Astrocyte of the cerebellum (primary cell): ENCODE measurements around the gene ABTB2.
"Not testable (repeated sequence)": the region's sequence is repeated elsewhere in the genome, so short reads cannot be mapped to it uniquely, and the experiment has no call there.

Experiments used
- DNase-seq: peaks from one replicate; pipeline ENCODE4 v3.0.0-alpha.2; 2011; ENCODE audit warnings: low read depth
- H3K4me3 ChIP-seq: 2 replicates; pipeline ENCODE4 v1.5.1; 2011; ENCODE audit warnings: mild to moderate bottlenecking, low read depth, low read length, moderate library complexity
- in situ Hi-C: cut with HindIII; loops from 2 replicates; pipeline ENCODE4 v1.10.0; 2017; ENCODE audit warnings: low sequenced_read_pairs
- TF ChIP-seq, protein P1 (sequence below): IDR thresholded peaks from 2 replicates; pipeline ENCODE4 v1.5.1; 2012; ENCODE audit warnings: low read length, low read depth, moderate library complexity, mild to moderate bottlenecking; ENCODE audit errors: missing control alignments

ABTB2 gene

DNA sequence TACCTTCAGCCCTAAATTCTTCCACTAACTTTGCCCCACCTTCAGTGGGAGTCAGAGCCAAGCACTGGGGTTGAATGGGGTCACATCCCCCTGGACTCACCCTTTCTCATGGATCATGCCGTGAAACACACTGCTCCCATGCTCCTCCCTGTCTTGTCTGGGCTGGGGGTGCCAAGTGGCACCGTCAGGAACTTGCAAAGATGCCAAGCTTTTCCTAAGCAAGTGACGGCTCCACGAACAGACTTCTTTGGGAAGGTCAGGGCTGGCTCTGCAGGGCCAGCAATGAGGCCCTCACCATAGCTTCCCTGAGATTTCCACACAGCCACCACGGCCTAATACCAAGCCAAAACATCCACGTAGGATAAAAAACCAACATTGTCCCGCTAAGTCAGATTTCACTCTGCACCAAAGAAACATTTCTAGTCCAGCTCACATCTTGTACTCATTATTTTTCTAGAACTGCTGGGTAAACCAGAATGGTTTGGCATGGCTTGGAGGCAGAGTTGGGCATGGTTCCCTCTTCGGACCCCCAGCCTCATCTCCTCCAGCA lies 175.9 kb downstream of the ABTB2 start:
- no peak for DNase-seq
- TF ChIP-seq, protein P1, sequence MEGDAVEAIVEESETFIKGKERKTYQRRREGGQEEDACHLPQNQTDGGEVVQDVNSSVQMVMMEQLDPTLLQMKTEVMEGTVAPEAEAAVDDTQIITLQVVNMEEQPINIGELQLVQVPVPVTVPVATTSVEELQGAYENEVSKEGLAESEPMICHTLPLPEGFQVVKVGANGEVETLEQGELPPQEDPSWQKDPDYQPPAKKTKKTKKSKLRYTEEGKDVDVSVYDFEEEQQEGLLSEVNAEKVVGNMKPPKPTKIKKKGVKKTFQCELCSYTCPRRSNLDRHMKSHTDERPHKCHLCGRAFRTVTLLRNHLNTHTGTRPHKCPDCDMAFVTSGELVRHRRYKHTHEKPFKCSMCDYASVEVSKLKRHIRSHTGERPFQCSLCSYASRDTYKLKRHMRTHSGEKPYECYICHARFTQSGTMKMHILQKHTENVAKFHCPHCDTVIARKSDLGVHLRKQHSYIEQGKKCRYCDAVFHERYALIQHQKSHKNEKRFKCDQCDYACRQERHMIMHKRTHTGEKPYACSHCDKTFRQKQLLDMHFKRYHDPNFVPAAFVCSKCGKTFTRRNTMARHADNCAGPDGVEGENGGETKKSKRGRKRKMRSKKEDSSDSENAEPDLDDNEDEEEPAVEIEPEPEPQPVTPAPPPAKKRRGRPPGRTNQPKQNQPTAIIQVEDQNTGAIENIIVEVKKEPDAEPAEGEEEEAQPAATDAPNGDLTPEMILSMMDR, result no peak
- in situ Hi-C loops, result loop anchor here (5.0 kb wide), 2 partner anchors 105 to 170 kb away; no protein-coding TSS in a partner anchor
- no peak overlapping the region for H3K4me3 ChIP-seq

DNA sequence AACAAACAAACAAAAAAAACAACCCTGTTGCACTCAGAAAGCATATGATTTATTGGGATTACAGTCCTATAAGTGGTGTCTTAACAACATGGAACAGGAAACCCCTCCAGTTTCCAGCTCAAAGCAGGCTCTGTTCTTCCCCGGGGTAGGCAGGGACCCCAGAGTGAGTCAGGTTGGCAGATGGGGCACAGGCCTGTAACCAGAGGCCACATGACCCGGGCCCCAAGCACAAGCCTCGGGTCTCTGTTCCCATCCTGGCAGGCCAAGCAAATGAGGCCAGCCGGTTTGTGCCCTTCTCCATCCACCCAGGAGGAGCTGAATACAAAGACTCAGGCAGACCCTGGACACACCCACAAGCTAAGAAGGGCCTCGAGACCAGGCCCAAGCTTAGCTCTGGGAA lies 176.6 kb downstream of the ABTB2 start:
- in situ Hi-C loops, result loop anchor here (5.0 kb wide), 2 partner anchors 106 to 171 kb away; no protein-coding TSS in a partner anchor
- no peak for DNase-seq
- no peak overlapping the region for H3K4me3 ChIP-seq
- TF ChIP-seq, protein P1, result no peak

DNA sequence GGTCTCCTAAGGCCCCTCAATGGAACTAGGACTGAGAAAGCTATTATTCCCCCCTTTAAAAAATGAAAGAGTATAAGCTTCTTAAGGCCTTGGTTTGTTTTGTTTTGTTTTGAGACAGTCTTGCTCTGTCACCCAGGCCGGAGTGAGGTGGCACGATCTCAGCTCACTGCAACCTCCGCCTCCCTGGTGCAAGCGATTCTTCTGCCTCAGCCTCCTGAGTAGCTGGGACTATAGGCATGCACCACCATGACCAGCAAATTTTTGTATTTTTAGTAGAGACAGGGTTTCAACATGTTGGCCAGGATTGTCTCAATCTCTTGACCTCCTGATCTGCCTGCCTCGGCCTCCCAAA lies 177.0 kb downstream of the ABTB2 start:
- not testable (repeated sequence) for DNase-seq

DNA sequence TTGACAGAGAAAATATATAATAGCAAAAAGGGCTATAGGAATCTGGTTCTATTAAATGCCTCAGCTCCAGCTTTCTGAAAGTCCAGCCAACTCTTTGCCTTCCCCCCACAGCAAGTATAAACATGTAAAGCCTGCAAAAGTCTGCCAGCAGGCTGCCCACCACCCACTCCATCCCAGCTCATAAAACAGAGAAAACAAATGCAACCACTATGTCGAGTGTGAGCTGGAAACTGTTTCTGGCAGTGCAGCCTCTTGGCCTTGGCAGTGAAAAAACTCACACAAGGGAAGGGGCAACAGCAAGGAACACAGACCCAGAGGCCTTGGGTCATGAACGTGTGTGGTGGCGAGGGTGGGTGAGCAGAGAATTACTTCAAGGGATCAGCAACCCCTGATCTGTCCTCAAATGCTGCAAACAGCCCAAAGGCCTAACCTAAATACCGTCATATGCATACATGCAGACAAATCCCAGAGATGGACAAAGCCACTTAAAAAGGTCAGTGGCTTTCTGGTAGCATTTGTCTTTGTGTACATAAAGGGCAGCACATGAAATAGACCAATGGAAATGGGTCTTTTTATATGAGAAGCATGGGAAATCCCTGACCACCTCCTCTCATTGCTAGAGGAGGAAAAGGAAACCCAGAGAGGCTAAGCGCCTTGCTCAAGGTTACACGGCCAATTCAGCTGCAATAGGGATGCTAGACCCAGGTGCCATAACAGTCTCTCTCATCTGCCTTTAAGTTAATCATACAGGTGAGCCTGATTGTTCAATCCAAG lies 177.6 kb downstream of the ABTB2 start:
- no peak for DNase-seq
- H3K4me3 ChIP-seq, result no peak overlapping the region
- in situ Hi-C loops, result loop anchor here (5.0 kb wide), 2 partner anchors 107 to 172 kb away; no protein-coding TSS in a partner anchor
- TF ChIP-seq, protein P1, result no peak

More for the DNA sequence above, 177.0 kb downstream of the ABTB2 start:
- in situ Hi-C loops, result loop anchor here (5.0 kb wide), 2 partner anchors 107 to 172 kb away; no protein-coding TSS in a partner anchor
- H3K4me3 ChIP-seq, result not testable (repeated sequence)

DNA sequence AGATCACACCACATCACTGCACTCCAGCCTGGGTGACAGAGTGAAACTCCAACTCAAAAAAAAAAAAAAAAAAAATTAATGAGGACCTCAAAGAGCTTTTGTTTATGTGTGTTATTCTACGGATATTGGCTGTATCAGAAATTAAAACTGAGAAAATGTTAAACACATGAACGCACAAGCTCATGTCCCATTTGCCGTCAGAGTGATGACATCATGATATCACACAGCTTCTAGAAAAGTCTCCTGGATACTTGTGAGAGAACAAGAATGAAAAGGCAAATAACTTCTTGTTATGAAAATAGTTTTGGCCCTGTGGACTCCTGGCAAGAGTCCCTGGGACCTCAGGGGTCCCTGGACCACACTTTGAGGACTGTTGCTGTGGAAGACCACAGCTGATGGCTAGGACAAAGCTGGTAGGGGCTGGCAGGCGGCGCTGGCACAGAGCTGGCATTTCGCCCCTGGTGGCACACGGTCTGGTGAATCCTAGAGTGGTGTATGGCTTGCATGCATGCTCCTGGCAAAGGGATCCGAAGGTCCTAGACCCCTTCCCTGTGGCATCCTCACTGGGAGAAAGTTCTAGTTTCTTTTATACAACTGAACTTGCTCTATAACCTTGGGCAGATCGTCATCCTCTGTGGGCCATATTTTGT lies 178.7 kb downstream of the ABTB2 start:
- DNase-seq, result no peak
- TF ChIP-seq, protein P1, result no peak
- in situ Hi-C loops, result no loop called here
- H3K4me3 ChIP-seq, result no peak overlapping the region

DNA sequence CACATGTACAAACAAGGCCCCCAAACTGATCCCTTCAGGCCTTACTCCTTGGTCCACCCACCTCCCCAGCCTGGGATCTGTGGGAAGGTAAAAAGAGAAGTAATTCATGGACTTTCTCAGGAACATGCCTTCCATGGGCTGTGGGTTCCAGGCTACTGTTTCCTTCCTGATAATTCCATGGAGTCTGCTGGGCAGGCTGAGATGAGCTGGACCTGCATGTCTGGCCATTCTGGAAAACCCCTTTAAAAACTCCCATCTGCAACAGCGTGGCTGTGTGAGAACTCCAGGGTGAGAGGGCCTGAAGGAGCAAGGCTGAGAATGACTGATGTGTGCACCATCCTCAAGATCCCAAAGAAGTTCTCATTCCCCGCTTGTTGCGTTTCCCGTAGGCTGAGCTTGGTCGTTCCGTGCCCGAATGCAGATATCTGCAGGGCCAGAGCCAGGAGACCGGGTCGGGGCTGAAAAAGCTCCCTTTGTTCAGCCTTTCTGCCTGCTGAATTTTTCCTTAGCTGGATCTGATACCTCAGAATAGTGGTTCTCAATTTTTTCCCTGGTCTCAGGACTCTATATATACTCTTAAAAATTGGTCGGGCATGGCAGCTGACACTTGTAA lies 179.5 kb downstream of the ABTB2 start:
- TF ChIP-seq, protein P1, result no peak
- in situ Hi-C loops, result no loop called here
- DNase-seq, result no peak
- H3K4me3 ChIP-seq, result no peak overlapping the region
